Measurements from ENCODE around the gene ENTPD8. TPM values are rescaled to one million over a fixed set of nuclear protein-coding genes. Genes with fewer than 3 reads are reported as not detected.

Gene ENTPD8
- total RNA-seq, 2 experiments from 2014 or later = not detected

GRCh38 chr9:137423514-137424291, 17.5 kb downstream of the ENTPD8 start:
- H3K27me3 Mint-ChIP-seq = no peaks in the 10 kb centered on the region
- DNase-seq (no peak), ATAC-seq (peak; percentile 40)
- TF ChIP-seq, protein P1, sequence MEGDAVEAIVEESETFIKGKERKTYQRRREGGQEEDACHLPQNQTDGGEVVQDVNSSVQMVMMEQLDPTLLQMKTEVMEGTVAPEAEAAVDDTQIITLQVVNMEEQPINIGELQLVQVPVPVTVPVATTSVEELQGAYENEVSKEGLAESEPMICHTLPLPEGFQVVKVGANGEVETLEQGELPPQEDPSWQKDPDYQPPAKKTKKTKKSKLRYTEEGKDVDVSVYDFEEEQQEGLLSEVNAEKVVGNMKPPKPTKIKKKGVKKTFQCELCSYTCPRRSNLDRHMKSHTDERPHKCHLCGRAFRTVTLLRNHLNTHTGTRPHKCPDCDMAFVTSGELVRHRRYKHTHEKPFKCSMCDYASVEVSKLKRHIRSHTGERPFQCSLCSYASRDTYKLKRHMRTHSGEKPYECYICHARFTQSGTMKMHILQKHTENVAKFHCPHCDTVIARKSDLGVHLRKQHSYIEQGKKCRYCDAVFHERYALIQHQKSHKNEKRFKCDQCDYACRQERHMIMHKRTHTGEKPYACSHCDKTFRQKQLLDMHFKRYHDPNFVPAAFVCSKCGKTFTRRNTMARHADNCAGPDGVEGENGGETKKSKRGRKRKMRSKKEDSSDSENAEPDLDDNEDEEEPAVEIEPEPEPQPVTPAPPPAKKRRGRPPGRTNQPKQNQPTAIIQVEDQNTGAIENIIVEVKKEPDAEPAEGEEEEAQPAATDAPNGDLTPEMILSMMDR (IDR thresholded peaks at IDR 0.05) = peak; percentile 30
- intact Hi-C loops (cut with micrococcal nuclease) = no loop called here
- ChIA-PET POLR2A (interaction anchor here (0.6 to 3.2 kb wide), 14 partner anchors 8 to 129 kb away, joined by 3 to 10 read pairs (median 4); partner anchors contain the start of genes ENTPD8, MRPL41 and NRARP), CTCF (interaction anchor here (0.8 to 2.4 kb wide), 17 partner anchors 8 to 170 kb away, joined by 3 to 9 read pairs (median 4); partner anchors contain the start of genes MRPL41, NRARP, NSMF and TOR4A)
- H3K4me3 Mint-ChIP-seq = no peak overlapping the region
- no peak overlapping the region for H3K27ac Mint-ChIP-seq
- H3K9me3 Mint-ChIP-seq = no peaks in the 10 kb centered on the region
- peaks cover 2% of the 10 kb centered on the region for H3K36me3 Mint-ChIP-seq (ENCODE audit: low read depth)
- peaks cover 9% of the 10 kb centered on the region for H3K4me1 Mint-ChIP-seq (ENCODE audit: low read depth)

DNA sequence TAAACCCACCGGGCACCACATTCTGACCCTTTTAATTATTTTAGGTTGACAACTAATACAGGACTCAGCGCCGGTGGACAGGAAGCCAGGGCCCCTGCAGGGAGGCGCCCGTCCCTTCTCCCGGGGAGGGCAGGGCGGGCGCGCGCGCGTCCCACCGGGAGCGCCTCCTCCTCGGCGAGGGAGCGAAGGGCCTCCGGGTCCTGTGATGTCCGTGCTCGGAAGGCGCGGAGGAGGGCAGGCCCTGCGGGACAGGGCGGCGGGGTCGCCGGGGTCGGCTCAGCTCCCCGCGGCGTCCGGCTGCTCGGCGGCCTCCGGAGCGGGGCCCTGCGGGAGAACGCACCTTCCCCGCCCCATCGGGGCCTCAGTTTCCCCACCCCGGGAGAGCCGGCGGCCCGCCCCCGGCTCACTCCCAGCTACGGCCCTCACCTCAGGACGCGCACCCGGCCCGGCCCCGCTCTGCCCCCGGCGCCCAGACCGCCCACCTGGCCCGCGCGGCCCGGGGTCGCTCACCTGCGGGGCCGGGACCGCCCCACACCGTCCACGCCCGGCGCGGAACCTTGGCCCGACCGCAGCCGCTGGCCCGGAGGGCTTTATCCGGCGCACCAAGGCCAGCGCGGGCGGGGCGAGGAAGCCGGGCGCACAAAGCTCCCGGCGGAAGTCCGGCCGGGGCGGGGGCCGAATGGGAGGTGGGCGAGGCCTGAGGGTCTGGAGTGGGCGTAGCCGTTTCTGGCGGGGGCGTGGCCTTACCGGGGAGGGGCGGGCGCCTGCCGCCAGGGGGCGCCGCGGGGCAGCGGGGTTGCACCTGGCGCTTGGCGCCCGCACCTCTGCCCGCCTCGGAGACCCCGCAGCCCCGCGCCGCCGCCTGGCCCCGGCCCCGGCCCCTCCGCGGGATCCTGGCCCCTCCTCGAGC, 18.3 kb downstream of the ENTPD8 start, which contains the start of the genes EXD3 and NOXA1:
Gene EXD3 (minus strand): TSS at position 559 of the 910 bp plus-strand sequence. CDS start 27,805 bp downstream, outside the sequence.
Gene NOXA1 (plus strand): TSS at position 790 of the 910 bp plus-strand sequence. CDS start 137 bp downstream, outside the sequence.
- intact Hi-C loops (cut with micrococcal nuclease) = no loop called here
- Mint-ChIP-seq H3K27ac (peak within 1 kb of the TSS; percentile 50), H3K27me3 (no peaks in the 10 kb centered on the region), H3K4me1 (ENCODE audit: low read depth) (peaks cover 9% of the 10 kb centered on the region), H3K9me3 (no peaks in the 10 kb centered on the region), H3K4me3 (peak within 1 kb of the TSS; percentile 79), H3K36me3 (ENCODE audit: low read depth) (peaks cover 2% of the 10 kb centered on the region)
- DNase-seq (peak; percentile 95), ATAC-seq (peak; percentile 98)
- ChIA-PET POLR2A (interaction anchor here (0.6 to 3.2 kb wide), 18 partner anchors 9 to 129 kb away, joined by 3 to 10 read pairs (median 4); partner anchors contain the start of genes ENTPD8, MRPL41 and NRARP), CTCF (interaction anchor here (0.6 to 2.4 kb wide), 26 partner anchors 9 to 169 kb away, joined by 3 to 9 read pairs (median 3); partner anchors contain the start of genes ENTPD8, MRPL41, NRARP and NSMF)
- TF ChIP-seq, protein P1 (IDR thresholded peaks at IDR 0.05) = peak; percentile 76

DNA sequence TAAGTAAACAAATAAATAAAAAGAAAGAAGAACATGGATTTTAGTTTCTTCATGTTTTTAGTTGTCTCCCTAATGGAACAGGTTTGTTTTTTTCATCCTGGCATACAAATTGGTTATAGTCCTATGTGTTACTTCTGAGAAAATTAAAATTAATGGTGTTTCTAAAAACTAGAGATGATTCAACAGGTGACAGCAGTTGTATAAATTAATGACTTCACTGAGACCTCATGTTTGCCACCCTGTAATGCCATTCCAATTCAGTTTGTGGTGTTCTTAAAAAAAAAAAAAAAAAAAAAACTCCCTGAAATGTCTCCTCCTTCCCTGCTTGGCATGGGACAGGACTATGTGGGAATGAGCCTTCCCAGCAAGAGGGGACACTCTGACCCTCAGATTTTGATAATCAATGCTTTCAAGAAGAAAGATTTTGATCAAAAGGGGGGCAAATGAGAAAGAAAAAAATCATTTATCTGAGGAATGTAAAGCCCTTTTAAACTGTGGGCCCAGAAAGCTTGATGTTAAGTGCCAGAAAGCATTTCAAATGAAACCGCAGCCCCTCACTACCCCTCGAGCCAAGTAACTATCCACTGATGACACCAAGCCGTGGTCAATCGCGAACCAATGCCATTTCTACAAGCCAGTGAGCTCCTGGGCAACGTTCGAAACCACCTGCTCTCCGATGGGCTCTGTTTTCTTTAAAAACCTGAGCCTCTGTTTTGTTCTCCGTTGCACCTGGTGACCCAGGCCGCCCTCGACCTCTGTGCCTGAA, 19.1 kb downstream of the ENTPD8 start:
- Mint-ChIP-seq H3K4me3 (peak overlapping the region; percentile 79), H3K36me3 (ENCODE audit: low read depth) (peaks cover 2% of the 10 kb centered on the region), H3K27ac (peak overlapping the region; percentile 50), H3K9me3 (no peaks in the 10 kb centered on the region), H3K4me1 (ENCODE audit: low read depth) (peaks cover 9% of the 10 kb centered on the region), H3K27me3 (no peaks in the 10 kb centered on the region)
- ChIA-PET POLR2A (interaction anchor here (1.0 to 3.2 kb wide), 9 partner anchors 9 to 114 kb away, joined by 3 to 10 read pairs (median 6); no protein-coding TSS in a partner anchor), CTCF (interaction anchor here (0.8 to 2.4 kb wide), 9 partner anchors 10 to 105 kb away, joined by 3 to 9 read pairs (median 3); no protein-coding TSS in a partner anchor)
- ATAC-seq = no peak
- DNase-seq = no peak
- intact Hi-C loops (cut with micrococcal nuclease) = no loop called here
- TF ChIP-seq, protein P1 (IDR thresholded peaks at IDR 0.05) = no peak

GRCh38 chr9:137417161-137418021, 23.8 kb downstream of the ENTPD8 start:
- CTCF ChIA-PET = no interaction called here
- POLR2A ChIA-PET = no interaction called here
- Mint-ChIP-seq H3K4me1 (ENCODE audit: low read depth) (peaks cover 9% of the 10 kb centered on the region), H3K27ac (peak overlapping the region; percentile 30), H3K36me3 (ENCODE audit: low read depth) (peaks cover 5% of the 10 kb centered on the region), H3K9me3 (no peaks in the 10 kb centered on the region), H3K27me3 (peaks cover 1% of the 10 kb centered on the region), H3K4me3 (peak overlapping the region; percentile 64)
- ATAC-seq (peak; percentile 34), DNase-seq (no peak)
- intact Hi-C loops (cut with micrococcal nuclease) = no loop called here
- TF ChIP-seq, protein P1 (IDR thresholded peaks at IDR 0.05) = no peak
